Loucy (cell line): ENCODE data around the gene SMAD7.

Source experiments
- EZH2phosphoT487 ChIP-seq: fragments of 200-600 bp; IDR thresholded peaks from 2 replicates; pipeline ENCODE4 v1.6.1; 2018; ENCODE audit warnings: antibody characterized with exemption, mild to moderate bottlenecking, moderate library complexity, borderline replicate concordance
- TF ChIP-seq, protein P1 (sequence below): fragments of 200-600 bp; sonication (generic); conservative IDR thresholded peaks from 2 replicates; pipeline ENCODE4 v1.5.1; 2014; ENCODE audit warnings: mild to moderate bottlenecking, antibody characterized with exemption, low read length

DNA sequence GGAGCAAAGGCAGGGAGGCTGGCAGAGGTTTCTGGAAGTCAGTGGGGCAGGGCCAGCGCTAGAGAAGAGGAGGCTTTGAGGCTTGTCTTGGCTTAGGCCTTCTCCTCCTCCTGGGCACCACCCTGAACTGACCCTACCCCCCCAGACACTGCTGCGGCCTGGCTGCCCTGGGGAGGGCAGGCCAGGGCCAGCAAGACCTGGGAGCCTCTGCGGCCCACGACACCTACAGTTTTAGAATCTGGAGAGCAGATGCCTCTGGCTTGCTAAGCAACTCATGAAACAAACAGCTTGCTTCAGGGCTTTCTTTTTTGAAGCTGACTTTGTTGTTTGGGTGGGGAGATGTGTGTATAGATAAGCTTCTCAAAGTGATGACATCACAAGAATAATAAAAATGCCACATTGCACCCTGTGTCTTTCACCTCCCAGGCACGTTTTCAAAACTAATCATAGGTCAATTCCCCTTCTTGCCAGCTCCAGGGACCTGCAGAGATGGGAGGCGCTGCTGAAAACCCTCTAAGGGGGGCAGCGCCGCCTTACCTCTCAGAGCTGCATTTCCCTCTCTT lies 46.2 kb upstream of the SMAD7 start:
- no peak for TF ChIP-seq EZH2phosphoT487
- TF ChIP-seq, protein P1, sequence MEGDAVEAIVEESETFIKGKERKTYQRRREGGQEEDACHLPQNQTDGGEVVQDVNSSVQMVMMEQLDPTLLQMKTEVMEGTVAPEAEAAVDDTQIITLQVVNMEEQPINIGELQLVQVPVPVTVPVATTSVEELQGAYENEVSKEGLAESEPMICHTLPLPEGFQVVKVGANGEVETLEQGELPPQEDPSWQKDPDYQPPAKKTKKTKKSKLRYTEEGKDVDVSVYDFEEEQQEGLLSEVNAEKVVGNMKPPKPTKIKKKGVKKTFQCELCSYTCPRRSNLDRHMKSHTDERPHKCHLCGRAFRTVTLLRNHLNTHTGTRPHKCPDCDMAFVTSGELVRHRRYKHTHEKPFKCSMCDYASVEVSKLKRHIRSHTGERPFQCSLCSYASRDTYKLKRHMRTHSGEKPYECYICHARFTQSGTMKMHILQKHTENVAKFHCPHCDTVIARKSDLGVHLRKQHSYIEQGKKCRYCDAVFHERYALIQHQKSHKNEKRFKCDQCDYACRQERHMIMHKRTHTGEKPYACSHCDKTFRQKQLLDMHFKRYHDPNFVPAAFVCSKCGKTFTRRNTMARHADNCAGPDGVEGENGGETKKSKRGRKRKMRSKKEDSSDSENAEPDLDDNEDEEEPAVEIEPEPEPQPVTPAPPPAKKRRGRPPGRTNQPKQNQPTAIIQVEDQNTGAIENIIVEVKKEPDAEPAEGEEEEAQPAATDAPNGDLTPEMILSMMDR, result no peak; the same call in 1 of the 2 replicates
